ENCODE results near the gene LRRC4C. TPM values are rescaled to one million over a fixed set of nuclear protein-coding genes. Genes with fewer than 3 reads are reported as not detected.
"Not testable (repeated sequence)": the region's sequence is repeated elsewhere in the genome, so short reads cannot be mapped to it uniquely, and the experiment has no call there.

LRRC4C gene
- total and polyA plus RNA-seq, 2 experiments from 2014 or later = not detected

DNA sequence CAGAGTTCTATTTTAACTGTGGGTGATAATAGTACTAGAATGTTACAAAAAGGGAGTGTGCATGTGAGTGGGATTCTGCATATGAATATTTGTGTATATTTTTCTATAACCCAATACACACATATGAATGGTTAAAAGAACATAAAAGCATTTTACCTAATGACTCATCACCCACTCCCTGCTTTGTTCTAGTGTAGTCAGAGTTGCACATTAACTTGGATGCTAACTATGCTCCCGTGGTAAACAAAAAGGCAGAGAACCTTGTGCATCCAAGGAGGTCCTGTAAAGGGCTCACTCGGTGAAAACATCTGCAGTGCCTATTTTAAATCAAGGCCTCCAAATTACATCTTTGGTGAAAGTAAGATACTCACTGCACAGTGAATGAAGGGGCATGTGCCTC, 1289.4 kb downstream of the LRRC4C start:
- no peaks in the 10 kb centered on the region for H3K27me3 ChIP-seq (replicated peaks; ENCODE audit: insufficient read depth)
- no peaks in the 10 kb centered on the region for H3K4me1 ChIP-seq (ENCODE audit: insufficient read depth)
- DNase-seq = no peak
- 4% methylated on average over 2 of the region's 2 CpGs for WGBS, 2 experiments (ENCODE audit: low coverage in 1 of 2, low lambda C conversion rate in 2 of 2, missing lambda C conversion rate in 2 of 2)
- H3K4me3 ChIP-seq = no peak overlapping the region
- H4K20me1 ChIP-seq (ENCODE audit: insufficient read depth) = no peaks in the 10 kb centered on the region
- H3K27ac ChIP-seq = no peak overlapping the region
- no peaks in the 10 kb centered on the region for H3K36me3 ChIP-seq (ENCODE audit: low read depth)
- H3K4me2 ChIP-seq (ENCODE audit: unreplicated experiment) = no peak overlapping the region
- no peaks in the 10 kb centered on the region for H3K79me2 ChIP-seq (ENCODE audit: insufficient read depth)
- in situ Hi-C loops (cut with MboI) = no loop called here
- H3K9ac ChIP-seq = no peak overlapping the region
- no peaks in the 10 kb centered on the region for H3K9me2 ChIP-seq (ENCODE audit: insufficient read depth)
- no peaks in the 10 kb centered on the region for H3K9me3 ChIP-seq (ENCODE audit: low read depth)
- no peak for TF ChIP-seq EZH2phosphoT487 (IDR thresholded peaks at IDR 0.05; ENCODE audit: insufficient read depth, low read depth)
- no peak for TF ChIP-seq EZH2 (IDR thresholded peaks at IDR 0.05; ENCODE audit: insufficient read depth, poor library complexity, severe bottlenecking)
- H2AFZ ChIP-seq = no peak overlapping the region
- no peaks in the 10 kb centered on the region for H3F3A ChIP-seq (ENCODE audit: insufficient read depth)

DNA sequence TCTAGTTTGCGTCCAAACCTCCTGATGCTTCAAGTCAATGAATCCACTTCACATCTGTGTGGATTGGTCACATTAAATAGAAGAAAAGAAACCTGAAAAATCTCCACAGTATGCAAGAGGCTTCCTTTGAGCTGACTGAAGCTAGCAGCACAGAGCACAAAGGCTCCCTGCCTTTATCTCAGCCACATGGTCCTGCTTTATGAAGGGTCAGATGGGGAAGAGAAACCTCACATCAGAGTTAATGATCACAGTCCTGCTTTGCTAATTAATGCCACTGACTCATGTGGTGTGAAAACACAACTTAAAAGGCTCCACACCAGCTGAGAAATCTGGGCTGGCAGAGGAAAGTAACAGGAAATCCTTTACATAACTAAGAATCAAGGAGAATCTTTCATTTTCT, 1291.0 kb downstream of the LRRC4C start:
- Histone ChIP-seq H3K27ac (no peak overlapping the region), H3K79me2 (ENCODE audit: insufficient read depth) (no peaks in the 10 kb centered on the region), H3K36me3 (ENCODE audit: low read depth) (no peaks in the 10 kb centered on the region), H3K4me1 (ENCODE audit: insufficient read depth) (no peaks in the 10 kb centered on the region), H3K9me3 (ENCODE audit: low read depth) (no peaks in the 10 kb centered on the region), H3K9me2 (ENCODE audit: insufficient read depth) (no peaks in the 10 kb centered on the region), H3K27me3 (replicated peaks; ENCODE audit: insufficient read depth) (no peaks in the 10 kb centered on the region), H3K4me3 (no peak overlapping the region), H3F3A (ENCODE audit: insufficient read depth) (no peaks in the 10 kb centered on the region), H2AFZ (no peak overlapping the region), H3K4me2 (ENCODE audit: unreplicated experiment) (no peak overlapping the region), H4K20me1 (ENCODE audit: insufficient read depth) (no peaks in the 10 kb centered on the region), H3K9ac (no peak overlapping the region)
- in situ Hi-C loops (cut with MboI) = no loop called here
- 6 to 13% methylated on average over 1 of the region's 1 CpG for WGBS, 2 experiments (ENCODE audit: low coverage in 1 of 2, low lambda C conversion rate in 2 of 2, missing lambda C conversion rate in 2 of 2)
- no peak for DNase-seq
- TF ChIP-seq EZH2 (IDR thresholded peaks at IDR 0.05; ENCODE audit: insufficient read depth, poor library complexity, severe bottlenecking) (no peak), EZH2phosphoT487 (IDR thresholded peaks at IDR 0.05; ENCODE audit: insufficient read depth, low read depth) (no peak)

DNA sequence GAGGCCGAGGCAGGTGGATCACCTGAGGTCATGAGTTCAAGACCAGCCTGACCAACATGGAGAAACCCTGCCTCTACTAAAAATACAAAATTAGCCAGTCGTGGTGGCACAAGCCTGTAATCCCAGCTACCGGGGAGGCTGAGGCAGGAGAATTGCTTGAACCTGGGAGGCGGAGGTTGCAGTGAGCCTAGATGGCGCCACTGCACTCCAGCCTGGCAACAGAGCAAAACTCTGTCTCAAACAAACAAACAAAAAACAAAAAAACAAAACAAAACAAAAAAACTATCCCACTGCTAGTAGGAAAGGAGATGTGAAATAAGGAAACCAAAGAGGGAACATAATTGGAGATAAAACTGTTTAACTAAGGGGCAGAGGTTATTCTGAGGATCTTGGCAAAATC, 1291.6 kb downstream of the LRRC4C start:
- H3K9me3 ChIP-seq (ENCODE audit: low read depth); H3K79me2 ChIP-seq (ENCODE audit: insufficient read depth); H3K9ac ChIP-seq; H3K27ac ChIP-seq; H3F3A ChIP-seq (ENCODE audit: insufficient read depth); DNase-seq; H3K9me2 ChIP-seq (ENCODE audit: insufficient read depth); in situ Hi-C loops (cut with MboI); H3K4me1 ChIP-seq (ENCODE audit: insufficient read depth); H4K20me1 ChIP-seq (ENCODE audit: insufficient read depth); H2AFZ ChIP-seq; H3K36me3 ChIP-seq (ENCODE audit: low read depth); H3K4me2 ChIP-seq (ENCODE audit: unreplicated experiment); H3K27me3 ChIP-seq (replicated peaks; ENCODE audit: insufficient read depth); H3K4me3 ChIP-seq: not testable (repeated sequence)
- WGBS, 2 experiments (ENCODE audit: low coverage in 1 of 2, low lambda C conversion rate in 2 of 2, missing lambda C conversion rate in 2 of 2) = 26 to 34% methylated on average over 5 of the region's 5 CpGs

DNA sequence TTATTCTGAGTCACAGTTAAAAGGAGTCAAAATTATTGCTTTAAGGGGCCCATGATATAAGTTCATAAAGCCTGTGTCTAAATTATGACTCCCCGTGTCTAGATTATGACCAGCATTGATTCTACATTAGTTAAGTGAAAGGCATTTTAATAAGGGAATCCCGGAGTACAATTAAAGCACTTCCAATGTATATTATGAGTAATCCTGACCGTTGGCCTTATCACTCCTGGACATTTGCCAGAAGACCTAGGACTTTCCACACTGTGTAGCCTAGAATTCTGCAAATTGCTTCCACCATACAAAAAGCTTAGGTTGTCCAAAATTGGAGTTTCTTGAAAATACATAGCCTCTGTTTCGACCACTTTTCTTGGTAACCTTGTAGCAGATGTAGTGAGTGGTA, 1292.6 kb downstream of the LRRC4C start:
- WGBS, 2 experiments (ENCODE audit: low coverage in 1 of 2, low lambda C conversion rate in 2 of 2, missing lambda C conversion rate in 2 of 2) = 19 to 21% methylated on average over 4 of the region's 4 CpGs
- no peak overlapping the region for H3K4me3 ChIP-seq
- in situ Hi-C loops (cut with MboI) = no loop called here
- H3K4me2 ChIP-seq (ENCODE audit: unreplicated experiment) = no peak overlapping the region
- TF ChIP-seq EZH2 (IDR thresholded peaks at IDR 0.05; ENCODE audit: insufficient read depth, poor library complexity, severe bottlenecking) (no peak), EZH2phosphoT487 (IDR thresholded peaks at IDR 0.05; ENCODE audit: insufficient read depth, low read depth) (no peak)
- no peak overlapping the region for H3K27ac ChIP-seq
- H3K9me3 ChIP-seq (ENCODE audit: low read depth) = no peaks in the 10 kb centered on the region
- H3K27me3 ChIP-seq (replicated peaks; ENCODE audit: insufficient read depth) = no peaks in the 10 kb centered on the region
- no peak overlapping the region for H3K9ac ChIP-seq
- H3F3A ChIP-seq (ENCODE audit: insufficient read depth) = no peaks in the 10 kb centered on the region
- DNase-seq = peak; percentile 0
- no peak overlapping the region for H2AFZ ChIP-seq
- H3K79me2 ChIP-seq (ENCODE audit: insufficient read depth) = no peaks in the 10 kb centered on the region
- H3K4me1 ChIP-seq (ENCODE audit: insufficient read depth) = no peaks in the 10 kb centered on the region
- no peaks in the 10 kb centered on the region for H3K9me2 ChIP-seq (ENCODE audit: insufficient read depth)
- no peaks in the 10 kb centered on the region for H3K36me3 ChIP-seq (ENCODE audit: low read depth)
- H4K20me1 ChIP-seq (ENCODE audit: insufficient read depth) = no peaks in the 10 kb centered on the region
